ENCODE measurements around the gene ATP10A. TPM values are rescaled to one million over a fixed set of nuclear protein-coding genes. Genes with fewer than 3 reads are reported as not detected.

The ATP10A gene
- total RNA-seq, 8 experiments from 2014 or later: 0.09 to 4.6 (median 0.97) TPM

- Histone ChIP-seq H3K4me1 (replicated peaks in 1 of 2) (peaks cover 32 to 41% of the 10 kb centered on the region in 2 donors), H3K27ac (peak overlapping the region; percentile 91 to 95), H3K4me3 (peak overlapping the region in 2 of 5 donors; percentile 27 to 28)
- ATAC-seq (replicated peaks in 6 of 8): peak in 5 of 8 experiments; percentile 53 to 67 (median 65)
- in situ Hi-C loops (cut with MboI; ENCODE audit: low pct_unique_long_range_greater_than_20kb in 2 of 9, low sequenced_read_pairs in 9 of 9, unreplicated experiment in 9 of 9): no loop called here
- WGBS, 10 experiments: 0 to 60% (median 27%) methylated on average over 1 to 6 of the region's 6 CpGs; no CpG with 5 or more reads in 4 of the 10 experiments
Observed at GRCh38 chr15:25671132-25671531, 192.0 kb downstream of the ATP10A start.

GRCh38 chr15:25670621-25671020 lies 192.5 kb downstream of the ATP10A start:
- Histone ChIP-seq H3K4me3 (peak overlapping the region; percentile 4 to 28 (median 23)), H3K4me1 (replicated peaks in 1 of 2) (peaks cover 32 to 41% of the 10 kb centered on the region in 2 donors), H3K27ac (peak overlapping the region; percentile 91 to 95)
- no peak for ATAC-seq (replicated peaks in 6 of 8)
- in situ Hi-C loops (cut with MboI; ENCODE audit: low pct_unique_long_range_greater_than_20kb in 2 of 9, low sequenced_read_pairs in 9 of 9, unreplicated experiment in 9 of 9): no loop called here
- 0 to 33% (median 21%) methylated on average over 1 to 6 of the region's 6 CpGs; no CpG with 5 or more reads in 2 of the 10 experiments for WGBS, 10 experiments

GRCh38 chr15:25670025-25670554 lies 193.0 kb downstream of the ATP10A start:
- WGBS, 10 experiments: 0 to 10% (median 3%) methylated on average over 1 to 5 of the region's 15 CpGs; no CpG with 5 or more reads in 4 of the 10 experiments
- H3K4me1 ChIP-seq (replicated peaks in 1 of 2): peaks cover 32 to 40% of the 10 kb centered on the region in 2 donors
- peak overlapping the region; percentile 4 to 28 (median 23) for H3K4me3 ChIP-seq
- peak overlapping the region; percentile 91 to 95 for H3K27ac ChIP-seq
- in situ Hi-C loops (cut with MboI; ENCODE audit: low pct_unique_long_range_greater_than_20kb in 2 of 9, low sequenced_read_pairs in 9 of 9, unreplicated experiment in 9 of 9): no loop called here
- peak; percentile 91 to 97 (median 94) for ATAC-seq (replicated peaks in 6 of 8)

GRCh38 chr15:25668901-25669300 lies 194.2 kb downstream of the ATP10A start:
- no peak for ATAC-seq (replicated peaks in 6 of 8)
- peaks cover 30 to 35% of the 10 kb centered on the region in 2 donors for H3K4me1 ChIP-seq (replicated peaks in 1 of 2)
- no peak overlapping the region for H3K4me3 ChIP-seq
- H3K27ac ChIP-seq: peak overlapping the region in 1 of 2 donors; percentile 95
- in situ Hi-C loops (cut with MboI; ENCODE audit: low pct_unique_long_range_greater_than_20kb in 2 of 9, low sequenced_read_pairs in 9 of 9, unreplicated experiment in 9 of 9): no loop called here
- 13 to 100% (median 61%) methylated on average over 1 to 3 of the region's 4 CpGs; no CpG with 5 or more reads in 1 of the 10 experiments for WGBS, 10 experiments

GRCh38 chr15:25668236-25668795 lies 194.8 kb downstream of the ATP10A start:
- no peak overlapping the region for H3K4me3 ChIP-seq
- no peak overlapping the region for H3K27ac ChIP-seq
- no peak for ATAC-seq (replicated peaks in 6 of 8)
- H3K4me1 ChIP-seq (replicated peaks in 1 of 2): peaks cover 30 to 35% of the 10 kb centered on the region in 2 donors
- in situ Hi-C loops (cut with MboI; ENCODE audit: low pct_unique_long_range_greater_than_20kb in 2 of 9, low sequenced_read_pairs in 9 of 9, unreplicated experiment in 9 of 9): no loop called here
- 82 to 100% (median 100%) methylated on average over 1 to 4 of the region's 11 CpGs; no CpG with 5 or more reads in 5 of the 10 experiments for WGBS, 10 experiments

GRCh38 chr15:25667829-25668228 lies 195.3 kb downstream of the ATP10A start:
- ATAC-seq (replicated peaks in 6 of 8): no peak
- 50 to 100% (median 88%) methylated on average over 1 to 6 of the region's 13 CpGs; no CpG with 5 or more reads in 4 of the 10 experiments for WGBS, 10 experiments

GRCh38 chr15:25665913-25666312 lies 197.2 kb downstream of the ATP10A start:
- 17 to 100% (median 62%) methylated on average over 1 to 3 of the region's 3 CpGs; no CpG with 5 or more reads in 3 of the 10 experiments for WGBS, 10 experiments
- H3K27ac ChIP-seq: no peak overlapping the region
- H3K4me3 ChIP-seq: no peak overlapping the region
- ATAC-seq (replicated peaks in 6 of 8): no peak
- peaks cover 19 to 21% of the 10 kb centered on the region in 2 donors for H3K4me1 ChIP-seq (replicated peaks in 1 of 2)
- in situ Hi-C loops (cut with MboI; ENCODE audit: low pct_unique_long_range_greater_than_20kb in 2 of 9, low sequenced_read_pairs in 9 of 9, unreplicated experiment in 9 of 9): no loop called here

More at GRCh38 chr15:25667829-25668228, 195.3 kb downstream of the ATP10A start:
- Histone ChIP-seq H3K27ac (no peak overlapping the region), H3K4me3 (no peak overlapping the region), H3K4me1 (replicated peaks in 1 of 2) (peaks cover 30 to 35% of the 10 kb centered on the region in 2 donors)
- in situ Hi-C loops (cut with MboI; ENCODE audit: low pct_unique_long_range_greater_than_20kb in 2 of 9, low sequenced_read_pairs in 9 of 9, unreplicated experiment in 9 of 9): no loop called here

- peak in 2 of 8 experiments; percentile 86 for ATAC-seq (replicated peaks in 6 of 8)
- H3K4me3 ChIP-seq: no peak overlapping the region
- in situ Hi-C loops (cut with MboI; ENCODE audit: low pct_unique_long_range_greater_than_20kb in 2 of 9, low sequenced_read_pairs in 9 of 9, unreplicated experiment in 9 of 9): no loop called here
- peaks cover 8 to 9% of the 10 kb centered on the region in 2 donors for H3K4me1 ChIP-seq (replicated peaks in 1 of 2)
- no peak overlapping the region for H3K27ac ChIP-seq
- whole genome bisulfite sequencing, 10 experiments: 0 to 94% (median 73%) methylated on average over 1 to 3 of the region's 5 CpGs; no CpG with 5 or more reads in 2 of the 10 experiments
Observed at GRCh38 chr15:25664761-25665160, 198.4 kb downstream of the ATP10A start.

- in situ Hi-C loops (cut with MboI; ENCODE audit: low pct_unique_long_range_greater_than_20kb in 2 of 9, low sequenced_read_pairs in 9 of 9, unreplicated experiment in 9 of 9): no loop called here
- Histone ChIP-seq H3K4me3 (no peak overlapping the region), H3K4me1 (replicated peaks in 1 of 2) (no peaks in the 10 kb centered on the region), H3K27ac (no peak overlapping the region)
- 0 to 91% (median 76%) methylated on average over 2 to 5 of the region's 5 CpGs; no CpG with 5 or more reads in 2 of the 10 experiments for WGBS, 10 experiments
- no peak for ATAC-seq (replicated peaks in 6 of 8)
Observed at GRCh38 chr15:25663515-25663914, 199.6 kb downstream of the ATP10A start.

GRCh38 chr15:25661898-25662297 lies 201.2 kb downstream of the ATP10A start:
- H3K4me3 ChIP-seq: no peak overlapping the region
- in situ Hi-C loops (cut with MboI; ENCODE audit: low pct_unique_long_range_greater_than_20kb in 2 of 9, low sequenced_read_pairs in 9 of 9, unreplicated experiment in 9 of 9): no loop called here
- H3K27ac ChIP-seq: no peak overlapping the region
- no peaks in the 10 kb centered on the region for H3K4me1 ChIP-seq (replicated peaks in 1 of 2)
- WGBS, 10 experiments: 33 to 100% (median 75%) methylated on average over 1 to 4 of the region's 4 CpGs; no CpG with 5 or more reads in 1 of the 10 experiments
- ATAC-seq (replicated peaks in 6 of 8): peak in 2 of 8 experiments; percentile 31 to 39

- in situ Hi-C loops (cut with MboI; ENCODE audit: low pct_unique_long_range_greater_than_20kb in 2 of 9, low sequenced_read_pairs in 9 of 9, unreplicated experiment in 9 of 9): no loop called here
- ATAC-seq (replicated peaks in 6 of 8): no peak
- 0 to 100% (median 88%) methylated on average over 1 to 8 of the region's 12 CpGs; no CpG with 5 or more reads in 4 of the 10 experiments for WGBS, 10 experiments
- Histone ChIP-seq H3K4me3 (no peak overlapping the region), H3K27ac (no peak overlapping the region), H3K4me1 (replicated peaks in 1 of 2) (peaks cover 5 to 6% of the 10 kb centered on the region in 2 donors)
Observed at GRCh38 chr15:25659251-25659650, 203.9 kb downstream of the ATP10A start.

GRCh38 chr15:25658560-25658959 lies 204.6 kb downstream of the ATP10A start:
- Histone ChIP-seq H3K27ac (no peak overlapping the region), H3K4me3 (no peak overlapping the region), H3K4me1 (replicated peaks in 1 of 2) (peaks cover 5 to 6% of the 10 kb centered on the region in 2 donors)
- in situ Hi-C loops (cut with MboI; ENCODE audit: low pct_unique_long_range_greater_than_20kb in 2 of 9, low sequenced_read_pairs in 9 of 9, unreplicated experiment in 9 of 9): no loop called here
- ATAC-seq (replicated peaks in 6 of 8): no peak
- 73 to 100% (median 87%) methylated on average over 1 to 6 of the region's 19 CpGs; no CpG with 5 or more reads in 6 of the 10 experiments for WGBS, 10 experiments

- in situ Hi-C loops (cut with MboI; ENCODE audit: low pct_unique_long_range_greater_than_20kb in 2 of 9, low sequenced_read_pairs in 9 of 9, unreplicated experiment in 9 of 9): no loop called here
- no peak overlapping the region for H3K4me3 ChIP-seq
- H3K27ac ChIP-seq: peak overlapping the region; percentile 10 to 54
- ATAC-seq (replicated peaks in 6 of 8): peak in 6 of 8 experiments; percentile 66 to 97 (median 82)
- H3K4me1 ChIP-seq (replicated peaks in 1 of 2): peaks cover 5 to 6% of the 10 kb centered on the region in 2 donors
- WGBS, 10 experiments: 0 to 81% (median 54%) methylated on average over 1 to 10 of the region's 14 CpGs; no CpG with 5 or more reads in 2 of the 10 experiments
Observed at GRCh38 chr15:25655207-25655948, 207.7 kb downstream of the ATP10A start.
